HG02678 (cell line): Measurements from ENCODE around the gene CHN2.

Experiments
- ATAC-seq: cut with Tn5 transposase; IDR thresholded peaks from one replicate; pipeline ENCODE4 v1.9.1; 2021; ENCODE audit warnings: mild to moderate bottlenecking, moderate library complexity; ENCODE audit not compliant: unreplicated experiment

CHN2 gene

GRCh38 chr7:29421010-29421956 is 226.7 kb downstream of the CHN2 start:
- ATAC-seq = no peak

DNA sequence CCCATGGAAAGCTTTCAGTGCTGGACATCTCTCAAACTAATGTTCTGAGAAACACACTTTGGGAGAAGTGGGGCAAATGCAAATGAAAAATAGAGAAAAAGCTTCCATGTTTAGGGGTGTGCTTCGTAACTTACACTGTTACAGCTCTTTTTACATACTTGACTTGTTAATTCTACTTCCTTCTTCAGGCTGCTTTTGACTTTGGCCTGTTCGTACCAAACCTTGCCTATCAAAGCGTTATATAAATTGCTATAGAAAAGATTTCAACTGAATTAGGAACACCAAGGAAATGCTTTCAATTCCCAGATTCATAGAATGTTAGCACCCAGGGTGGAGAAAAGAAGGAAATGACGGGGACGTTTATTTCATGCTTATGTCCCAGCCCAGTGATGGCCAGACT is 228.3 kb downstream of the CHN2 start:
- no peak for ATAC-seq

DNA sequence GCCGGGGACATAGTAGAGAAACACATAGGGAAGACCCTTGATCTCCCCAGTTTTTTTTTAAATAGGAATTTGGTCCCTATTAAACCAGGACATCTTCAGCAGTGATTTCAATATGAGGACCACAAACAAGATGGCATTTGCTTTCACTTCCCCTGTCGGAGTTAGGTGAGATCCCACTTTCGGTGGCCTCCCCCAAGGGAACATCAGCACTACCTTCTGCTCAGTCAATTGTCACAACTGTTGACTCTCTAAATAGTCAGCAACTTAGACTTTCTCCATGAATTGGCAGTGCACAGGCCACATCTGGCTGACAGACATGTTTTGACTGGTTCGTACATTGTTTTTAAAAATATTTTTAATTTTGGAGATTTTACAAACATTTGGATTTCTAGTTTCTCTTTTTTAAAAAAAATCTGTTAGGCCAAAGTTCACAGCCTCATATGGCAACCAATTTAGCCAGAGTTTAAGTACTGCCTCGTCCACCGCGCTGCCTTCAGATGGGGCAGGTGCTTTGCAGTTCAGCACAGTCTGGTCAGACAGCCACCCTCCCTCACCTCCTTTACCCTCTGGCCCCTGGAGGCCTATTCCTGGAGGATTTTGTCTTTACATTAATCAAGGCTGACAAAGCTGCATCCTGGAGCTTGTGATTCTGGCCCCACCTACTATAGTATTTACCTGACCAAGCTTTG is 229.9 kb downstream of the CHN2 start:
- ATAC-seq = no peak

- ATAC-seq = no peak
These were observed 230.4 kb downstream of the CHN2 start for GRCh38 chr7:29424984-29425309.

- ATAC-seq = no peak
These were observed 232.0 kb downstream of the CHN2 start for GRCh38 chr7:29426587-29426986.

- no peak for ATAC-seq
These were observed 234.8 kb downstream of the CHN2 start for GRCh38 chr7:29429401-29429800.

- ATAC-seq = no peak
These were observed 235.8 kb downstream of the CHN2 start for GRCh38 chr7:29430279-29430949.

GRCh38 chr7:29431686-29432085 is 237.1 kb downstream of the CHN2 start:
- ATAC-seq = no peak

GRCh38 chr7:29432721-29433120 is 238.1 kb downstream of the CHN2 start:
- ATAC-seq = no peak

- no peak for ATAC-seq
These were observed 239.8 kb downstream of the CHN2 start for GRCh38 chr7:29434380-29434768.

GRCh38 chr7:29435167-29435566 is 240.6 kb downstream of the CHN2 start:
- ATAC-seq = no peak

DNA sequence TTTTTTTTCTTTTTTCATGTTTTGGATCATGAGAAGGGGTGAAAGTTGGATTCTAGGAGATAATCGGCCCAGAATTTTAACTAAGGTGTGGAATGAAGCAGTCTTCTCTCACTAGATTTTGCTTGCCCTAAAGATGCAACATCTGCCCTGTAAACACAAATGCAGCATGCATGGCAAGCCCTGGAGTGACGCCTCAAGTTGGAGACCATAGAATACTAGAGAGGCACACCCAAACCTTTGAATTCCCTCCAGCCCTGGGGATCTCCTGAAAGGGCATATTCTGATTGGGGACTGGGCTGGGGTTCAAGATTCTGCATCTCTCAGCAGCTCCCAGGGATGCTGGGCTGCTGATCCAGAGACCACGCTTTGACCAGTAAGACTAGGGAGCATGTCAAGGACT is 241.3 kb downstream of the CHN2 start:
- ATAC-seq = no peak

- no peak for ATAC-seq
These were observed 247.6 kb downstream of the CHN2 start for GRCh38 chr7:29442146-29442545.

DNA sequence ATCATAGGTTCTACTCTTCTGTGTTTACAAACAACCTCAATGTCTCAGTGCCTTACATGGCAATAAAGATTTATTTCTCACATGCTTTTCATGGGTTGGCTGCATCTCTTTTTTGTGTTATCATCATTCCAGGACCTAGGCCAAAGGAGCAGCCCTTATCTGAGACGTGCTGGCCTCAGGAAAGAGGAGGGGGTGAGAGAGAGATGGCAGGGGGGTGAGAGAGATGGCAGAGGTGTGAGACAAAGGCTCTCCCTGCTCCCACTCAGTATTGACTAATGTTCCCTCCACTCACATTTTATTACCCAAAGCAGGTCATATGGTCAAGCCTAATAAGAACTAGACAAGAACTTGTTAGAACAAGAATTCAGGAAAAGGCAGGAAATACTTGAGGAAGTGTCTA is 249.0 kb downstream of the CHN2 start:
- no peak for ATAC-seq

- no peak for ATAC-seq
These were observed 249.7 kb downstream of the CHN2 start for GRCh38 chr7:29444267-29444666.

- no peak for ATAC-seq
These were observed 251.2 kb downstream of the CHN2 start for GRCh38 chr7:29445736-29446135.

DNA sequence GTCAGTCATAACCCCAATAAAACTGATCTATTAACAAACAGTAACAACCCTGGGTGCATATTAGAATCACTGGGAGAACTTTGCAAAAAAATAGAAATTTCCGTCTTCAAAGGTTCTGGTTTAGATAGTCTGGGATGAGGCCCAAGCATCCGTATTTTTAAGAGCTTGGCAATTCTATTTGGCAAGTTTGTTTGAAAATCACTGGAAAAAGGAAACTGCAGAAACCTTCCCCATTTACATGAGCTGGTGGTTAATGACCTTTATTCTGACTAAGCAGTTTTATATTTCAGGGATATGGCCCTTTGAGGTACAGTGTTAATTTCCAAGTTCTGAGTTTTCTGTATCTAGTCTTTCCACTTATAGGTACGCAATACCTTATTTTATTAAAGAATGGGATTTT is 253.3 kb downstream of the CHN2 start:
- no peak for ATAC-seq

GRCh38 chr7:29449569-29450260 is 255.1 kb downstream of the CHN2 start:
- ATAC-seq = no peak

DNA sequence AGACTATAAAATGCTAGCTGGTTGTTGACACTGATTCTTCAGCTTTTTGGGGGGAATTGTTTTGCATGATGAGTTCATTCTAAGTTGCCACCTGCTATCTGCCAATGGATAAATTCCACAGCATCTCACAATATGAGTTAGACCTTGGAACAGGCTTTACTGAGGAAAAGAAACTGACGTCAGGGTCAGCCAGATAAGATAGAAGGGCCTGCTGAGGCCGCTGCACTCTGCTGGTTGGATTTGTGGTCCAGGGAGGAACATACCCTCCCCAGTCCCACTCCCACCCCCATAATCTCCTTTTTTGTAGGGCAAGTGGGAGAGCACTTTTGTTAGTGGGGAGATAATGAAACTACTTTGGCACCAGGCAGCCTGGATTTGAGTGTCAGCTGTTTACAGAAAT is 258.4 kb downstream of the CHN2 start:
- ATAC-seq = no peak

DNA sequence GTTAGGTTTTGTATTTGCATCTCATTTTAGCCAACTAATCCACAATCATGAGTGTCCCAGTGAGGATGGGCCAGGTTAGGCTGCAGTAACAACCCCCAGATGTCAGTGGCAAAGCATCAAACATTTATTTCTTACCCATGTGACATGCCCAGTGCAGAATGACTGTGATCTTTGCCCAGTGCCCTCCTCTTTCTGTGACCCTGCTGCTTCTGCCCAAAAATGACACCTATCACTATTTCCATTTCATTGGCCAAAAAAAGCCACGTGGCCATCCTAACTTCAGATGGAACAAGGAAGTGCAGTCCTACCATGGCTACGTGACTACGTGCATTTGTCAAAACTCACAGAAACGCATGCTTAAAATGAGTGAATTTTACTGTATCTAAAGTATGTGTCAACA is 259.9 kb downstream of the CHN2 start:
- ATAC-seq = no peak

DNA sequence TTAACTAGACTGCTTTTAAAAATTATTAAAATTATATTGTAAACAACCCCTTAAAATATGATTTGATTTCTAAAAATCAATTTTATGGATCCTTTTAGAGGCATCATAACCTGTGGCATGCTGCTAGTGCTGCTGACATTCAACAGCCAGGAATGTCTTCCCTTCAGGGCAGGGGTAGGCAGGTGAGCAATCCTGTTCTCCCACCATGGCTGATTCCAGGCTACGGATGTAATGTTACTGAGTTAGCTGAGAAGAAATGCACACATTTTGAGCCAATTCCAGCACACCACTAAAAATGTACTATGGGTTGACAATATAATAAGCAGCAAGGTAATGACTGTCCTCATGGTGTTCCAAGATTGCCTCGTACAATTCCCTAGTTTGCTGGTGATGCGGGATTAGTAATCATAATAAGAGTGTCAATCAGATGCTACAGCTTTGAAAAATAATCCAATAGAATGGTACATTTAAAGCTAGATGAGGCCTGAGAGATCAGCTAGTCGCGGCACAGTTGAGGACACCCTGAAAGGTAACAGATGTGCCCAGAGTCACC is 260.4 kb downstream of the CHN2 start:
- ATAC-seq = no peak
